G401 (cell line): Measurements from ENCODE around the gene ADAMTS18. TPM values are rescaled to one million over a fixed set of nuclear protein-coding genes. Genes with fewer than 3 reads are reported as not detected.

ENCODE experiments used
- DNase-seq: peaks from one replicate; pipeline ENCODE4 v3.0.0-alpha.2; 2015; ENCODE audit warnings: low spot score
- in situ Hi-C: cut with HindIII; loops from 2 replicates; pipeline ENCODE4 v1.10.0; 2016; ENCODE audit warnings: low sequenced_read_pairs, mixed read lengths
- total RNA-seq: library from RNA; depleted of rRNA; stranded (reverse); fragments of >200 nt; shearing (Covaris generic); gene quantifications from 2 replicates; pipeline ENCODE4 v1.2.3, GENCODE V29; 2014

Gene ADAMTS18
- total RNA-seq, 1 experiment from 2014 or later = not detected

- in situ Hi-C loops = no loop called here
- no peak for DNase-seq
These were observed 35.3 kb downstream of the ADAMTS18 start for GRCh38 chr16:77399546-77399945.

GRCh38 chr16:77399066-77399465 is 35.8 kb downstream of the ADAMTS18 start:
- in situ Hi-C loops = no loop called here
- peak; percentile 71 for DNase-seq

GRCh38 chr16:77398495-77398894 is 36.3 kb downstream of the ADAMTS18 start:
- in situ Hi-C loops = no loop called here

GRCh38 chr16:77396461-77396860 is 38.4 kb downstream of the ADAMTS18 start:
- in situ Hi-C loops = no loop called here
- DNase-seq = no peak

More at GRCh38 chr16:77398495-77398894, 36.3 kb downstream of the ADAMTS18 start:
- no peak for DNase-seq

- in situ Hi-C loops = no loop called here
- peak; percentile 64 for DNase-seq
These were observed 40.1 kb downstream of the ADAMTS18 start for GRCh38 chr16:77394699-77395098.

GRCh38 chr16:77393955-77394354 is 40.9 kb downstream of the ADAMTS18 start:
- in situ Hi-C loops = no loop called here
- DNase-seq = no peak

- no peak for DNase-seq
- in situ Hi-C loops = no loop called here
These were observed 47.0 kb downstream of the ADAMTS18 start for GRCh38 chr16:77387815-77388209.

- in situ Hi-C loops = no loop called here
- DNase-seq = no peak
These were observed 47.7 kb downstream of the ADAMTS18 start for GRCh38 chr16:77386831-77387814.

- in situ Hi-C loops = no loop called here
- no peak for DNase-seq
These were observed 49.4 kb downstream of the ADAMTS18 start for GRCh38 chr16:77385481-77385880.

- DNase-seq = no peak
- in situ Hi-C loops = no loop called here
These were observed 51.1 kb downstream of the ADAMTS18 start for GRCh38 chr16:77383606-77384187.

- in situ Hi-C loops = no loop called here
- no peak for DNase-seq
These were observed 58.5 kb downstream of the ADAMTS18 start for GRCh38 chr16:77376358-77376757.

GRCh38 chr16:77375396-77375795 is 59.4 kb downstream of the ADAMTS18 start:
- in situ Hi-C loops = no loop called here

GRCh38 chr16:77374384-77374783 is 60.5 kb downstream of the ADAMTS18 start:
- no peak for DNase-seq
- in situ Hi-C loops = no loop called here

More at GRCh38 chr16:77375396-77375795, 59.4 kb downstream of the ADAMTS18 start:
- no peak for DNase-seq

GRCh38 chr16:77373726-77374125 is 61.1 kb downstream of the ADAMTS18 start:
- in situ Hi-C loops = no loop called here
- no peak for DNase-seq

- in situ Hi-C loops = no loop called here
- no peak for DNase-seq
These were observed 70.1 kb downstream of the ADAMTS18 start for GRCh38 chr16:77364770-77365169.

- in situ Hi-C loops = no loop called here
- no peak for DNase-seq
These were observed 75.8 kb downstream of the ADAMTS18 start for GRCh38 chr16:77359065-77359502.

- DNase-seq = no peak
- in situ Hi-C loops = no loop called here
These were observed 81.1 kb downstream of the ADAMTS18 start for GRCh38 chr16:77353587-77354263.

GRCh38 chr16:77344341-77344740 is 90.5 kb downstream of the ADAMTS18 start:
- no peak for DNase-seq
- in situ Hi-C loops = no loop called here

GRCh38 chr16:77336637-77337036 is 98.2 kb downstream of the ADAMTS18 start:
- no peak for DNase-seq
- in situ Hi-C loops = no loop called here
